GM21529 (cell line): ENCODE results near the gene SESN3.
"Not testable (repeated sequence)": the region's sequence is repeated elsewhere in the genome, so short reads cannot be mapped to it uniquely, and the experiment has no call there.

ENCODE experiments used
- ATAC-seq: cut with Tn5 transposase; IDR thresholded peaks from one replicate; pipeline ENCODE4 v1.9.1; 2021; ENCODE audit not compliant: unreplicated experiment

The SESN3 gene

DNA sequence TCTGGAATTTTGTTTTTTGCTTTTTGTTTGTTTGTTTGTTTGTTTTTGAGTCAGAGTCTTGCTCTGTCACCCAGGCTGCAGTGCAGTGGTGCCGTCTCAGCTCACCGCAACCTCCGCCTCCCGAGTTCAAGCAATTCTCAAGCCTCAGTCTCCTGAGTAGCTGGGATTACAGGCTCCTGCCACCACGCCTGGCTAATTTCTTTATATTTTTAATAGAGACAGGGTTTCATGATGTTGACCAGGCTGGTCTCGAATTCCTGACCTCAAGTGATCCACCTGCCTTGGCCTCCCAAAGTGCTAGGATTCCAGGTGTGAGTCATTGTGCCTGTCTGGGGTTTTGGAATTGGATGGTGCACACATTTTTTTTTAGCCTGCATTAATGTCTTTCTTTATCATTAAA, 20.9 kb upstream of the SESN3 start:
- ATAC-seq: not testable (repeated sequence)

DNA sequence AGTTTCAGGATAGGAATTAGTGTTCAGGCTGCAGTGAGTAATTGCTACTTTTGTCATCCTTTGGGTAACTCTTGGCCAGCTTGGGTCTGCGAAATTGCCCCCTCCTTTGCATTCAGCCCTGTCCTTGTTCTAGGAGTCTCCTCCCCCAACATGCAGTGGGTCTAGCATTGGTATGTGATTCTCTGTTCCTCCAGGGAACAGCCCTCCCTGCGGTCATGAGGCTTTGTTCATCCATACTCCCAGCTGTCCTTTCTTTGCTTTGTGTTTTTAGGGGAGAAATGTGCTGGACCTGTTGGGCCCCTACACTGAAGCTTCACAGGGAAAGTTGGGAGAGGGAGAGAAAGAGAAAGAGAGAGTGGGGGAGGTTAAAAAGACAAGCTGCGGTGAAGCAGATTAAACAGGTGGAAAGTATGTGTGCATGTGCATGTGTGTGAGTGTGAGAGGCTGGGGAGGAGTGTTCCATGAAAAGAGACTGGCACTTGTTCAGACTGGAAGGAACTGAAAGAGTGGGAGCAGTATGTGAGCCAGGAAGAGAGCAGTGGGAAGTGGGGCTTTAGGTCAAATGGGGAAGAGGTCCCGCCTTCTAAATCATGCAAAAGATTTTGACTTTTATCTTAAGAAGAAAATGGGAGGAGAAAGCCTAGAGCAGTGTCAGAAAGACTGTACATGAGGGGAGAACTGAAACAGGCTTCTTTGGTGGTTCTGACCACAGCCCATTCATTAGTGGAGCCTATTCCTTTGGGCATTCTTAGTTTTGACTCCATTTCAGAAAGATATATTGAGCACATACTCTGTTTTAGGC, 17.9 kb upstream of the SESN3 start:
- peak; percentile 86 for ATAC-seq

DNA sequence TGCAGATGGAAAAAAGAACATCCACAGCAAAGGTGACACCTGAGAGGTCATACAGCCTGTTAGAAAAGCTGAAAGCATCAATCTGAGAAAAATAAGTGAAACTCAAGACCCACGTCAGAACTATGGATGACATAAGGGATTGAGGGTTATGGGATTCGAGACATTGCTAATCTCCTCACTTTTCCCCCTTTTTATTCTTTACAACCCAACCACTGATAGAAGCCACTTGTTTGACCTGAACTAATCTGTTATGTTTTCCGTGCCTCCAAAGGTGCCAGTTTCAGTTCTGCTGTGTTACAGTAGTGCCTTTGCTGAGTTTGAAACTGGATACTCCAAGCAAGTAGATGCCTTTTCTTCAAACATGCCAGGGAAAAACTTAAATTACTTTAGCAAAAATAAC, 16.9 kb upstream of the SESN3 start:
- no peak for ATAC-seq

DNA sequence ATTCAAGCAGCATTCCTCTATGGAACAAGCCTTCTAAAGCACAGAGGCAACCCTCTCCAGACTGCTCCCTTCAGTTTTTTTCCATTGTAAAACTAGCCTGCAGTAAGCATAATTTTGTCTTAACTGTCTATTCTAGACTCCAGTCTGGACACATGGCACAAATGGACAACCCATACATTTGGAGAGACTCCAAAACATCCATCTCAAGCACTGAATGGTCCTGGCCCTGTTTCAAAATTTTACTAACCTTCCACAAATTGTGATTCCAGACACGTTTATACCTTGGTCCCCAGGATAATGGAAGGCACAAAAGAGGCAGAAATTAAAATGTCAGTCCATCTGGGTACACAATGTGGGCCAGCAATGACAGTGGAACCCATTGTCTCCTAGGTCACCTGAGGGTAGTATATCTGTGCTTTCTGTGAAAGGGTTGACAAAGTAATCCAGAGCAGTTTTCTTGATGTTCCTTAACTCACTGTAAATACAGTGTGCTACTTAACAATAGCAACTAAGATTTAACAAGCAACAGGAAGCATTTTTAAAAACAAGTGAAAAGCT, 16.2 kb upstream of the SESN3 start:
- ATAC-seq: no peak

DNA sequence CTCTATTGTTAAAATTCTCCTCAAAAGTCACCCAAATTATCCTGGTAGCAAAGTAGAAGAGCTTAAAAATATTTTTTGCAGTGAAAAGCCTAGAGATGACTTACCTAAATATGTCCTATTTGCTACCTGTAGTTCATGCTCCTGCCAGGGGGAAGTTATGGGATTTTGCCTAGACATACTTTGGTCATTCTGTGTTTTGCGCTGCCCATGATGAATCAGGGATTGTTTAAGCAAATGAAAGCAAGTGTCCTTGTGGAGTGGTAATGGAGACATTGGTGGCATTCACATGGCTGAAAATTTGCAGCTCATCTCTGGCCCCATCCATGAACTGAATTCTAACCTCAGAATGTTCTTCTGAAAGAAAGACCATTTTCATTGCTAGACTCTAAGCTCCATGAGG, 14.6 kb upstream of the SESN3 start:
- no peak for ATAC-seq

DNA sequence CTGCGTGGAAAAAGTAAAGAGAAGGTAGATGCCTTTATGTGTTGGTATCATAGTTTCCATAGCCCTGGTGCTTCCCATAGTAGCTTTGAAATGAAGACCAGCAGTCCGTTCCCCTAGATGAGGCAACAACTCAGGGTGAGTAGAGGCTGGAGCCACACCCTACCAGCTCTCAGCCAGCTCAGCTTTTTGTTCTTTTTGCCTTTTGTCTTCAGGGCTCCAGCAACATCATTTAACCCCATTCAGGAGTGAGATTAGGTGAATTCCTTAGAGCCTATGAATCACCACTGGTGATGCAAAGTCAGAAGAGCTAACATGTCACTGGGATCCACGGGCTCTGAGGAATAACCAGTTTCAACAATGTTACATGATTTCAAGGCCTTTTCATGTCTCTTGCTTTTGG, 14.0 kb upstream of the SESN3 start:
- no peak for ATAC-seq

DNA sequence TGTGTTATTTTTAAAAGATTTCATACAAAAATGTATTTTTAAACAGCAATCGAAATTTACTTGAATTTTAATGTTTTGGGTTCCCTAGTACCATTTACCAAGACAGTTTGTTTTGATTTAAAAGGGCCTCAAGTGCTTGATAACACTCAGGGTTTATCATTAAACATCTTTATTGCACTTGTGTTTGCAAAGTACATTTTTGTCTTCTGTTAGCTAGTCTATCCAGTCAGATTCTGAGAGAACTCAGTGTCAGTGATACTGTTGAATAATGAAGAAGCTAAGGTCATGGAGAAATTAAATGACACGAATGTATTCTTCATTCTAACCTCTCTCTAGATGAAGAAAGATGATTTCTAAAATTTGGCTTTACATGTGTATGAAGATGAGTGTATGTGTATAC, 12.7 kb upstream of the SESN3 start:
- no peak for ATAC-seq

DNA sequence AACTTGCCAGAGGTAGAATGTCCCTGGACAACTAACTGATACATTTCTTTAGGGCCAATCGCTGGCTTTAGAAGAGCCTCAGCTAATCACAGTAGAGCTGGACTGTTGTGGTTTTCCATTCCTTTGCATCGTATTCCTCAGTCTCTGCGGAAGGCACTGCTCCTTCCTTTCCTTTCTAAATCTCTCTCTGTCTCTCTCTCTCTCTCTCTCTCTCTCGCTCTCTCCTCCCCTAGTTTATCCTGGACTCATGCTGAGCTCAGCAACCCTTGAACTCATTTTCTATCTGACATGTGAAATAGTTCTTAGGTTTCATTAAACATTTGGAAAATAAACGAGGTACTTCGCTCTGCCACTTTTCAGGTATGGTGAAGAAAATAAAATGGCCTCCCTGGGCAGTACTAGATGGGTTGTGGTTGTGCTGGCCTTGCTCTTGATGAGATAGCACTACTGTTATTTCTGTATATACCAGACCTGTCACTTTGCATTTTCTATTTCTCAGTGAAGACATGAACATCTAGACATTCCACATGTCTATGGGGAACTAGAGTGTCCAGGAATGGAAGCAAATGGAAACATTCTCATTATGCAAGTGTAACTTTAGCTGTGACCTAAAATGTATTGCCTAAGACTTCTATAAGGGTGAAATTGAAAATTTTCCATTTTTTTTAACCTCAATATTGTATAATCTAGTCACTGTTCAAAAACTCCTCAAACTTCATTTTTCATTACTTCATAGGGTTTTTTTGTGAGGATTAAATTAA, 12.0 kb upstream of the SESN3 start:
- ATAC-seq: no peak

DNA sequence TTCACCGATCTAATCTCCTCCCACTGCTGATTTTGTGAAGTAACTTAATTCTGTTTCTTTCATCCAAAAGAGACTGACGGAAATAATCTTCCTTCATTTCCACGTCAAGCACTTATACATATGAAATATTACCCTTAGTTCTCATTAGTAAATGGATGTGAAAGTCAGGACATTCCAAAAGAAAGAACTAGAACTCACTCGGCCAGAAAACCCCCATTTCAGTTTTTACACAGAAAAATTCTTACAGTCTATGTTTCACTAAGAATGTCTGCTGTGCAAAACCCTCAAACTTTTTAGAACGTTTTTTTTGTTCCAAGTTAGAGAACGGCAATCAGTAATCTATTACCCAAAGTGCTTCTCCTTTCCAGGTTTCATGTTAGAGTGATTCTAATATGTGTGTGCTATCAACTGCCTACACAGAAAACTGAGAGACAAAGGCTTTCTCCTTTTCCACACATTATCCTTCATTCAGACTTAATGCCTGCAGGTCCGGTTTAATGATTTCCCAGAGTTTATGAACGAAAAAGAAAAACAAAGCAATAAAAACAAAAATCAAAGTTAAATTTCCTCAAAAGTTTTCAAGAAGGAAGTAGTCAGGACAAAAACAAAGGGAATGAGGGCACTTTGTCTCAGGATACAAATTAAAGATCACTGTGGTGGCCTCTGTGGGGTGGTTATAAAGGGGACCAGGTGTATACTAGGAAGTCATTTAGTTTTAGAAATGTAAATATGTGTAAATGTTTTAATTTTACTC, 11.3 kb upstream of the SESN3 start:
- ATAC-seq: peak; percentile 59

DNA sequence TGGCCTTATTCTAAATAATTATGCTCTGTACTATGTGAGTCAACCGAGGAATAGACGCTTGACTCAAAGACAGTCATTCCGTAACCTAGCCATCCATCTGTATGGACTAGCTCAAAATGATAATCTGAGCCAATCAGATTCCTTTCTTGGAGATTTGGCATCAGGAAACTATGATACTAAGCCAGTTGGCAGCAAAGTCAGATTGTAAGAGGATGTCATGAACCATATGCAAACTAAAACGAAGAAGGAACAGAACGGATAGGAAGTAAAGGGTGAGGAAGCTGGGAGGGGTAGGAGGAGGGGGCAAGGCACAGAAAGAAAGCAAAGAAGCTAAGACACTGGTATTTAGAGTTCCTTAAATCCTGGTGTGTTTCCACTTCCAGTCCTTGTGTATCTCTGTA, 10.7 kb upstream of the SESN3 start:
- ATAC-seq: peak; percentile 65

DNA sequence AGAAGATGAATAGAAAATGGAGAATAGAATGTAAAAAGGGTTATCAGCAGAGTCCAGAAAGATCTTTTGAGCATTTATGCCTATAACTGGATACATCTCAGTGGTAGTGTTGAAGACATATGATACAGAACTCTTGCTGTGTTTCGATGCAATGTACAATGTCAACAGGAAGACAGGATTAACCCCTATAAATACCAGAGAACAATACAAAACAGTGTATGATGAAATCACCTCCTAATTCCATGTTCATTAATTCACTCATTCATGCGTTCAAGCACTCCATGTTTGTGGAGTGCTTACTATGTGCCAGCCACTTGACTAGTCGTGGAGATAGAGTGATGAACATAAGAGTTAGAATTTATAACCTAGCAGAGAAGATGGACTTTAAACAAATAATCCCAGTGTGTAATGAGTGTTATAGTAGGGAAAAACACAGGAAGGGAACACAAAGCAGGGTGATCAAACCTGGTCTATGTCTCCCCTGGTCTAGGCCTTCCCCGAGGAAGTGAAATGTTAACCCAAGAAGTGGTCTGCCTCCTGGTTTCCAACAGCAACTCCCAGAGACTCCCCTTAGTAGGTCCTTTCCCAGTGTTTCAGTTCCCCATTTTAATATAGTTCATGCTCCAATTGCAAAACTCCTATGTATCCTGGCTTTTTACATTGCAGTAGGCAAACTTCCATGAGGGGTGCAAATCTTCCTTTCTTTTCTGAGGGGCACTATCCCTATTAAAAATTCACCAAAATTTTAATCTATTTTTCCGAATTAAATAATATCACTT, 9.1 kb upstream of the SESN3 start:
- no peak for ATAC-seq

DNA sequence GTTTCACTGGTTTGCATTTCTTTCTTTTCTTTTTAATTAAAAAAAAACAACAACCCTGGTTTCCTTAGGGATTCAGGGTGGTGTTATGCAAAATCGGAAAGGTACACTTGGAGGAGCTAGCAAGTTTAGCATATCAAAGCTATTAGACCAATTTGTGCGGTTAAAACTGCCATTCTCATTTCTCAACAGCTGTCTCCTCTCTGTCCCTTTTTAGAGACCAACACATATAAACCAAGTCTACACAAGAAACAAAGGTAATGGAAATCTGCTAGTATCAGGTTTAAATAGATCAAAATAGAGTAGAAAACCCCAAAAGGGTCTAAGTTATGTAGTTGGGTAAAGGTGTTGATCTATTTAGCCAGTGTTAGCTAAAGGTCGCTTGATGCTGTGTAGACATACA, 1.7 kb upstream of the SESN3 start:
- ATAC-seq: no peak

DNA sequence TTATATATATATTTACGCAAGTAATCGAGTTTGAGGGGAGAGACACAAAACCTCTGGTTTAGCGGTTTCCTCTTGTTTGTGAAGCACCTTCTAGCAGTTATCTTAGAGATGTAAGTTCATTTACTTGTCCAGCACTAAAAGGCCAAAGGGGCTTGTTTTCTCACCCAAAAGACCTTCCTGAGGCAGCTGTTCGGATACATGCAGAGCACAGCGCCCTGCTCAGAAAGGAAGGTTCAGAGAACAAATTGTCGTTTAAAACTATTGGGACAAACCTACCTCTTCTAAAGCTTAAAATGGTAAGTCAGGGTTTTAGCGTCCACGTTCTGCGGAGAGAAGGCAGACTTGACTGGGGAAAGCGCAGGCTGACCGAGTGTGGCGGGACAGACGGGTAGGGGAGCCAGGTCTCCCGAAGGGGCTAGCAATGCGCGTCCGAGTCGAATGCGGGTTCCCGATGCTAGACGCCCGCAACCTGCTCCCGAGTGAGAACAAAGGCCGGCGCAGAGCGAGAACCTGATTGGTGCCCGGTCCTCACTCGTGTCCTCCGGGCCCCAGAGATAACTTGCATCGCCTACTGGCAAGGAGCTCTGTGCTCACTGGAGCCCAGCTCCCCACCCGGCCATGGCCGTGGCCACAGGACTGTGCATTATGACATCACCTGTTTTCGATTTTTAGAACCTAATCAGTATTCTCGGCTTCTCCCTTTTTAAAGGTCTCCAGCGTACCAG, 1.0 kb upstream of the SESN3 start:
- peak; percentile 32 for ATAC-seq

DNA sequence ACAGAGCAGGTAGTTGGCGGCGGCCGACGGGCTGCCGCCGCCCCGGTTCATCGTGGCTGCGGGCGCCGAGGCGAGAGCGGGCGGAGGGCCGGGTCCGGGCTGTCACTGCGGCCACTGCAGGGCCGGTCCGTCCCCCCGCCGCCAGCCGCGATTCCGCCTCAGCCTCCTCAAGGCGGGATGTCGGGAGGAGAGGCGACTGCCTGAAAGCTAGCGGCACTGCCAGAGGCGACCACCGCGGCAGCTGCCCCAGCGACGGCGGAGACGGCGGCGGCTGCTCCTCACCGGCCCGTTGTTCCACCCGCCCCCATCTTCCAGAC, 234 bp downstream of the SESN3 start:
- peak; percentile 10 for ATAC-seq

DNA sequence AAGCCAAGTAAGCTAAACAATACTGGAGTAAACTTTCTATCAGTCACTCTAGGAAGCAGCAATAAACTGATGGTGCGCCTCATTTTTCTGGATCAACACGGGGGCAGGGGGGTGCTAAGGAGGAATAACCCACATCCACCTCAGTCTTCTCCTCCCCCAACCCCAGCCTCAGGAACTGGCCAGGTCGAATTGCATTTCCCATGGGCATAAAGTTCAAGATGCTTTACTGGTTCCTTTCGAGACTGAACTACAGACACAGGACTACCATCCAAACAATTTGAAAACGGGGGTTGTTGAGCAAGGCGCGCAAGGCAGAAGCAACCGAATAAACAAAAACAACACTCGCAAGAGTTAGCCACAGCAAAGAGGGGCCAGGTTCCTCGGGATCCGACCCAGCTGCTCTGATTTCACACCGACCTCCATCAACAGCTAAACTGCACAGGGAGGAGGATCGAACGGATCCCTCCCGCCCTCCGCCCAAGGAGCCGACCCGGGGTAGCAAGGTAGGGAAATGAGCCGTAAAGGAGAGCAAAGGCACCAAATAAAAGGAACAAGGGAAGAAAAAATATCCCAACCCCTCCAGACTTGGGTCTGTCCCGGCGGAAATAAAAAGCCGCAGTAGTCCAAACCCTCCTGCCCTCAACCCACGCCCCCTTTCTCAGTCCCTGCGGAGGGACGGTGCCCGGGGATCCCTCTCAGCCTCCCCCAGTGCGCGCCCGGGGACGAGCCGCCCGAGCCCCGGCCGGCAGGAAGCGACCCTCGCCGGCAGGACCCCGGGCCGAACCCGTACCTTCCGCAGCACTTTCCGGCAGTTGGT, 801 bp downstream of the SESN3 start:
- ATAC-seq: no peak

DNA sequence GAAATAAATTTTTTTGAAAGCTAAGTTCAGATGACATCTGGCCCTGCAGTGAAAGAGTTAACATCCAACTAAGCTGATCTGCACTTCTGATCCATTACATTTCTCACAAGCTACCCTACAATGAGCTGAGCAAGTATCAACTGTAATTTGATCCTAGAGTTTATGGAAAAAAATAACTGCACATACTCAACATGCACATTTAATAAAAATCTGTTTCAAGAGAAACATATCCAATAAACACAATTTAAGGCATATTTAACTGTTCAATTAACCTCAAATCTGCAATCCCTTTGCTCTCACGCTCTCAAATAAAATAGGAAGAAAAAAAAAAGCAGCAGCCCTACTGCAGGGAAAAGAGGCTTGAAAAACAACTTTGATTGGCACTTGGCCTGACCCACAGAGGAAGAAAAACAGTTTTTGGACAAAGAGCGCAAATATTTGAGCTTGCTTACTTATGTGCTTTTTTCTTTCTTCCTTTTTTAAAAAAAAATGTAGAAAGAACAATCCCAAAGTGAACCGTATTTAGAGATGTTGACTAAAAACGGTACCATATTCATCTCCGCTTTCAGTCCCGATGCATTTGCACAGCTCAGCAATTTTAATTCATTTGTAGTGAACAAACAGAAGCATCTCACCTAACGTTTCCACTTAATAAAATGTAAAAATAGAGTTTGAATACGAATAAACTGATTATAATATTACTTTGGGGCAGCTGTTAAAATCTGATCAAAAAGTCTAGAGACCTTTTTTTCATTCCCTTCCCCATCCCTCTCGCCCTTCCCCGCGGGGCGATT, 1.6 kb downstream of the SESN3 start:
- no peak for ATAC-seq

DNA sequence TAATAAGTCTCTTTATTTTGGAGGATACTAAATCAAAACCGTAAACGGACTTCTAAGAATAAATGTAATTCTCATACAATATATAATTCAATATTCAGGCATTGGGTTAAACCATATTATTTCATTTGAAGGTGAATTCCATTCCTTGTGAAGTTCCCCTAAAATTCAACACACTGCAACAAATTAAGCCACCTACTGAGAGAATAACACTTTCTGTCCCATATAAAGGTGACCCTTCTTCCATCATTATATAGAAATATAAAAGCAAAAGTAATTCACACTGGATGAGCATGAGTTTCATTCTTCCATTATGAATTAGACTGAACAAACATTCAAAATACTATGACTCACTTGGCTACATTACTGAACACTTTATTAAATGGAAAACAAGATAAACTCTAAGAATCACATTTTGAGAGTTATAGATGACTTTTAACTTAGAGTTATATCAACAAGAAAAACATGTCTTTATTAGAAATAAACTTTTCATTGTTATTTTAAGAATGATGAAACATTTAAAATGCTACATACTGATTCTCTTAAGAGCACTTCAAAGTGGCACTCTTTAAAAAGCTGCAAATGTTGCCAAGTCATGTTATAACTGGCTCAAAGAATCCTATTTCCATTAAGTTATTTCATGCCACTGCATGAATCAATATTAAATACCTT, 2.8 kb downstream of the SESN3 start:
- ATAC-seq: no peak

DNA sequence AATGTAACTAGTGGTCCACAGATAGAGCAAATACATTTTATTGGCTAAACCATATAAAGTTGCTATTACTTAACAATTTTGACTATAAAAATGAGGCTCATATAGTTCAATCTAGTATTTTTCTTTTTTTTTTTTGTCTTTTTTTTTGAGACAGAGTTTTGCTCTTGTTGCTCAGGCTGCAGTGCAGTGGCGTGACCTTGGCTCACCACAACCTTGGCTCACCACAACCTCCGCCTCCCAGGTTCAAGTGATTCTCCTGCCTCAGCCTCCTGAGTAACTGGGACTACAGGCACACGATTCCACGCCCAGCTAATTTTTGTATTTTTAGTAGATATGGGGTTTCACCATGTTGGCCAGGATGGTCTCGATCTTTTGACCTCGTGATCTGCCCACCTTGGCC, 3.9 kb downstream of the SESN3 start:
- ATAC-seq: not testable (repeated sequence)
